ENCODE results near the gene ATP2A3.

The ATP2A3 gene

DNA sequence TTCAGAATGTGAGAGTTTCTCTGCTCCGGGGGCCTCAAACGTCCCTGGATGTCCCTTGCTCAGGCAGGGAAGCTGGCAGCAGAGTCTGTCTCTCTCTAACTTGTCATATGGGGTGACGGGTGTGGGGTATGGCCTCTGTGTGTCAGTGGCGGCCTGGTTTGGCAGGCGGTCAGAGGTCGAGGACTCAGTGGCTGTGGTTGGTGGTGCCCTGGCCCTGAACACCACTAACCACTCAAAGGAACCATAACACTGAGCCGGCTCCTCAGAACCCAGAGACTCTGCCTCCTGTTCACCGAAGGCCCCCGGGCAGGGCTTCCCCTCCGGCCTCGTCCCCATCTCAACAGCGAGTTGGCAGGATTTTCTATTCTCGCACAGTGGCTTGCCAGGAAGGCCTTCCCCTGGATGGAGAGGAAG, 48.6 kb downstream of the ATP2A3 start:
- DNase-seq (ENCODE audit: low read depth) = no peak
- TF ChIP-seq, protein P1, sequence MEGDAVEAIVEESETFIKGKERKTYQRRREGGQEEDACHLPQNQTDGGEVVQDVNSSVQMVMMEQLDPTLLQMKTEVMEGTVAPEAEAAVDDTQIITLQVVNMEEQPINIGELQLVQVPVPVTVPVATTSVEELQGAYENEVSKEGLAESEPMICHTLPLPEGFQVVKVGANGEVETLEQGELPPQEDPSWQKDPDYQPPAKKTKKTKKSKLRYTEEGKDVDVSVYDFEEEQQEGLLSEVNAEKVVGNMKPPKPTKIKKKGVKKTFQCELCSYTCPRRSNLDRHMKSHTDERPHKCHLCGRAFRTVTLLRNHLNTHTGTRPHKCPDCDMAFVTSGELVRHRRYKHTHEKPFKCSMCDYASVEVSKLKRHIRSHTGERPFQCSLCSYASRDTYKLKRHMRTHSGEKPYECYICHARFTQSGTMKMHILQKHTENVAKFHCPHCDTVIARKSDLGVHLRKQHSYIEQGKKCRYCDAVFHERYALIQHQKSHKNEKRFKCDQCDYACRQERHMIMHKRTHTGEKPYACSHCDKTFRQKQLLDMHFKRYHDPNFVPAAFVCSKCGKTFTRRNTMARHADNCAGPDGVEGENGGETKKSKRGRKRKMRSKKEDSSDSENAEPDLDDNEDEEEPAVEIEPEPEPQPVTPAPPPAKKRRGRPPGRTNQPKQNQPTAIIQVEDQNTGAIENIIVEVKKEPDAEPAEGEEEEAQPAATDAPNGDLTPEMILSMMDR (conservative IDR thresholded peaks at IDR 0.05; ENCODE audit: low read depth, low read length) = no peak
- H3K4me3 ChIP-seq (ENCODE audit: low read length) = no peak overlapping the region

DNA sequence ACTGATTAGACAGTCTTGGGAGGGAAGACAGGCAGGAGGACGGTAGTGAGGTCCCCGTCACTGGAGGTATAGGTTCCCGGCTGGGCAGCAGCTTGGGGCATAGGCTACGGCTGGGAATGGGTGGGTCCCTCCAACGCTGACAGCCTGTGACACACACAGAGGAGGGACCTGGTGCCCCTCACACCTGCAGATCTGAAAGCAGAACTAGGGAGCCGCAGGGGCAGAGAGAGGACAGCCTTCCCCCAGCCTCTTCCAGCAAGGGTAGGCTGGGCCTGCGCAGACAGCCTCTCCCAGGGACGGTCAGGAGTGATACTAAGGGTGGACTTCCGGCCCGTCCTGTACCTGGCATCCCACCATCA, 49.9 kb downstream of the ATP2A3 start:
- TF ChIP-seq, protein P1 (conservative IDR thresholded peaks at IDR 0.05; ENCODE audit: low read depth, low read length) = no peak
- no peak overlapping the region for H3K4me3 ChIP-seq (ENCODE audit: low read length)
- DNase-seq (ENCODE audit: low read depth) = no peak

DNA sequence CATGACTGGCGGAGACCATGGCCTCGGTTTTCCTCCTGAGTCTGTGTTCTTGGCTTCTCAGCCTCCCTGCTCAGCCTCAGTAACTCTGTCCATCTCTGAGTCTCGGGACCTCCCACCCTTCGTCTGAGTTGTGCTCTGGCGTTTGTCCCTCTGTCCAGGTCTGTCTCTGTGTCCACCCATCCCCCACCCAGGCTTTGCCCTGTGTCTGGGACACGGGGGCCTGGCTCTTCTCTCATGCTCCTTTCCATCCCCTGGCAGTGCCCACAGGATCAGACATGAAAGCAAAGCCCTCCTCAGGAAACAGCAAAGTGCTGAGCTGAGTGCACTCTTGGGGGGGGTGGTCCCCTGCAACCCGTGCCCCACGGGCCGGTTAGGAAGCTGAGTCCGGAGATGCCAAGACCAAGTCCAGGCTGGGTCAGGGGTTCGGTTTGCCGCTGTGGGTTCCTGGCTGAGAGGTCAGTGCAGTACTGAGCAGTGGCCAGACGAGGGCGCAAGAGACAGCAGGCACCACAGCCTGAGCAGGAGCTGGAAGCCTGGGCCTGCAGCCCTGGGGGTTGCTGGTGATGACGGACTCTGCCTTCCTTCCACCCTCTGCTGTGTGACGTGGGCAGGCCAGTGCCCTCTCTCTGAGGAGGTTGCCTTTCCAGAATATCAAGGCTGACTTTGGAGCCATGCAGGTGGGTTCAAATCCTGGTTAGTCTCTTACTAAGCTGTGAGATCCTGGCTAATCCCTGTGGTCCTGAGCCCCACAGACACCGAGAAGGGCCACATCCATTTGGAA, 50.5 kb downstream of the ATP2A3 start:
- H3K4me3 ChIP-seq (ENCODE audit: low read length) = no peak overlapping the region
- DNase-seq (ENCODE audit: low read depth) = no peak
- TF ChIP-seq, protein P1 (conservative IDR thresholded peaks at IDR 0.05; ENCODE audit: low read depth, low read length) = peak; percentile 98

DNA sequence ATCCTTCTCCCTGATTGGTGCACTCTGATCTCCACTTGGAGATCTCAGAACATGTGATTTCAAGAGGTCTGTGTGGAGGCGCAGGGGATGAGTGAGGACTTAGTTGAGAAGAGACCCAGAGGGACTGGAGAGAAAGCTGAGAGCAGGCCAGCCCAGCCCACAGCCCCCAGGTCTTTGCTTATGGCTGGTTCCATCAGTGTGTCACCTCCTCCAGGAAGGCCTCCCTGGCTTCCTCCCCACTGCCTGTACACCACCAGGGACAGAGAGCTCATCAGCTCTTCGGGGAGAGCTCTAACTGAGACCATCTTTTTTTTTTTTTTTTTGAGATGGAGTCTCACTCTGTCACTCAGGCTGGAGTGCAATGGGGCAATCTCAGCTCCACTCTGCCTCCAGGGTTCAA, 51.4 kb downstream of the ATP2A3 start:
- no peak overlapping the region for H3K4me3 ChIP-seq (ENCODE audit: low read length)
- DNase-seq (ENCODE audit: low read depth) = no peak
- TF ChIP-seq, protein P1 (conservative IDR thresholded peaks at IDR 0.05; ENCODE audit: low read depth, low read length) = no peak

DNA sequence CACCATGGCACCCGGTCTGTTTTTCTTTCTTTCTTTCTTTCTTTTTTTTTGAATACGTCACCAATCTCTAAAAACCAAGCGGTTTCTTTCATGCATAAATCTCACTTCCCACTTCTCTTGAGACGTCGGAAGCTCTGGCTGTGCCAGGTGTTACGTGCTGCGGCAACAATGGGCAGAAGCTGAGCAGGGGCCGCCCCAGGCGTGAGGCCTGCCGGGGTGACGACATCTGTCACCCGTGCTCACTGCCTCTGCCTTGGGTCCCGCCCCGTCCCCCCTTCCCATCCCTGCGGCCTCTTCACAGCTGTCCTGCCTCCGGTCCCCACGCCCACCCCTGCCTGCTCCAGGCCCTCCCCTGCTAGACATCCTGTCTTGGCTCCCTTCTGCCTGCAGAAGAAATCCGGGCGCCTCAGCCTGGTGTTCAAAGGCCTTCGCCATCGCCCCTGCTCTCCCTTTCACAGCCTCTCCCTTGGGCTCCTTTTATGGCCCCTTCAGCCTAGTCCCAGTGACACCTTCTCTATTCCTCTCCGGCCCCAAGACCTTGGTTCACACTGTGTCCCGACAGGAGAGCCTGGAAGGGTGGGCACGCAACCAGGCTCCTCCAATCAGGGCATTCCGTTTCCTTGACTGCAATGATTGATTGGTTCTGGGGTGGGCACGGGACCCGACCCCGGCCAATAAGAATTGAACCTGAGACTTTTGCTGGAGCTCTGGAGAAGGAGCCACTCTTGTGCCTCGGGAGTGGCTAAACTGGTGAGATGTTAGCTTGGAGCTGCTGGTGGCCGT, 52.8 kb downstream of the ATP2A3 start:
- TF ChIP-seq, protein P1 (conservative IDR thresholded peaks at IDR 0.05; ENCODE audit: low read depth, low read length) = no peak
- DNase-seq (ENCODE audit: low read depth) = no peak
- H3K4me3 ChIP-seq (ENCODE audit: low read length) = no peak overlapping the region

DNA sequence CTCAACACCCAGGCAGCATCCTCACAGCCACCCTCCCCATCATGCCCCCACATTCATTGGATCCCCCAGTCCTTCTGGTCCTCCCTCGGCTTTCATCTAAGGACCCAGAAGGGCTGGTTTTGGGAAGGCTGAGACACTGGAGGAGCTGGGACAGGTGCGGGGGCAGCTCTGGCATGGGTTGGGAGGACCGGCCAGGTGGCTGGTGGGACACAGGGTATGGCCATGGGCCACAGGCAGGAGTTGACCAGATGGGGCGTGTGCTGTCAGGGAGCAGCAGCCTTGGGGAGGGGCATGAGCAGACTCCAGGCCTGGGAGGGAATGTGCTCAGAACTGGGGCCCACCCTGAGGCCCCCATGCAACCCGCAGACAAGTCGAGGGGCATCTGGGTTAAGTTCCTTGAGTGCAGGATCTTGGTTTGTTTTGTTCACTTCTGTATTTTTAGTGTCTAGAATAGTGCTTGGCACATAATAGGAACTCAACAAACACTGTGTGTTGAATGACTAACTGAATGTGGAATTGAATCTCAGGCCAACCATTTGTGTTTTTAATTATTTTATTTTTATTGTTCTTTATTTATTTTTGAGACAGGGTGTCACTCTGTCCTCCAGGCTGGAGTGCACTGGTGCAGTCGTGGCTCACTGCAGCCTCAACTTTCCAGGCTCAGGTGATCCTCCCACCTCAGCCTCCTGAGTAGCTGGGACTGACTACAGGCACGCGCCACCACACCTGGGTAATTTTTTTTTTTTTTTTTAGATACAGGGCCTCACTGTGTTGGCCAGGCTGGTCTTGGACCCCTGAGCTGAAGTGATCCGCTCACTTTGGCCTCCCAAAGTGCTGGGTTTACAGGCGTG, 53.6 kb downstream of the ATP2A3 start:
- no peak for DNase-seq (ENCODE audit: low read depth)
- TF ChIP-seq, protein P1 (conservative IDR thresholded peaks at IDR 0.05; ENCODE audit: low read depth, low read length) = no peak
- no peak overlapping the region for H3K4me3 ChIP-seq (ENCODE audit: low read length)

Data from retinal pigment epithelial cell (primary cell).